ENCODE results near the gene SYT5. TPM values are rescaled to one million over a fixed set of nuclear protein-coding genes. Genes with fewer than 3 reads are reported as not detected.

Gene SYT5
- total RNA-seq, 4 donors from 2014 or later, result not detected

DNA sequence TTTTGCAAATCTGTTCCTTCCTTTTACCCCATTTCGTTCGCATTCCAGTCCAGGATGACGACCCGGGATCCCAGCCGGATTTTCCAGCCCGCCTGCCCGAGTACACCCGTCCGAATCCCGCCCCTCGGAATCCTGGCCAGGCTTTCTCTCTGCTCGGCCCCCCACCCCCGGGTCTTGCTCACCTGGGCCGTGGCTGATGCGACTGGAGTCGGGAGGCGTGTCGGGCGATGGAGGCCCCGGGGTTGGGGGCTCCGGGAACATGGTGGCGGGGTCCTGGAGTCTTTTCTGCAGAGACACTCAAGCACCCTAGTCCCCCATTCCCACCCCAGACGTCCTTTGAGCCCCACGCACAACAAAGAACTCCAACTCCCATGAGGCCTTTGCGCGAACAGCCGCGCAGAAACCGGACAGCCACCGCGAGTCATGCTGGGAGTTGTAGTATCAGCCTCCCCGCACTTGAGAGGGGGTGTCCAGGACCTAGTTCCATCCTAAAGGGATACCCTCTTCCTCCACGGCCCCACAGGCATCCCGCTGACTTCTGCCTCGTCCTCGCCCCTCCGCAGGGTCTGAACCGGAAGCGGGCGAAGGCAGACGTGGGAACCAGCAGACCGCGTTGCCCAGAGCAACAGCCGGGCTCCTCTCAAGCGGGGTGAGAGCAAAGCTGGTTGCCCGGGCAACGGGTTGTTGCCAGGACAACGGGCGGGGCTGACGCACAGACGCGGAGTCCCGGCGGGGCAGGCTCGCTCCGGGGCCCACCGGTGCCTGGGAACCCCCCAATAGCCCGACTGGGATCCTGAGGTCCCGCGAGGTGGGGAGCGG is 1.1 kb downstream of the SYT5 start:
- H3K27me3 ChIP-seq, result peaks cover 61% of the 10 kb centered on the region
- H3K9me3 ChIP-seq, result no peaks in the 10 kb centered on the region
- peaks cover 6 to 16% of the 10 kb centered on the region in 2 donors for H3K4me1 ChIP-seq
- no peak overlapping the region for H3K27ac ChIP-seq
- intact Hi-C loops (cut with DNase I), result no loop called here
- peak; percentile 28 to 48 for DNase-seq
- no peak overlapping the region for H3K4me3 ChIP-seq (replicated peaks in 1 of 3)
- TF ChIP-seq, protein P1, sequence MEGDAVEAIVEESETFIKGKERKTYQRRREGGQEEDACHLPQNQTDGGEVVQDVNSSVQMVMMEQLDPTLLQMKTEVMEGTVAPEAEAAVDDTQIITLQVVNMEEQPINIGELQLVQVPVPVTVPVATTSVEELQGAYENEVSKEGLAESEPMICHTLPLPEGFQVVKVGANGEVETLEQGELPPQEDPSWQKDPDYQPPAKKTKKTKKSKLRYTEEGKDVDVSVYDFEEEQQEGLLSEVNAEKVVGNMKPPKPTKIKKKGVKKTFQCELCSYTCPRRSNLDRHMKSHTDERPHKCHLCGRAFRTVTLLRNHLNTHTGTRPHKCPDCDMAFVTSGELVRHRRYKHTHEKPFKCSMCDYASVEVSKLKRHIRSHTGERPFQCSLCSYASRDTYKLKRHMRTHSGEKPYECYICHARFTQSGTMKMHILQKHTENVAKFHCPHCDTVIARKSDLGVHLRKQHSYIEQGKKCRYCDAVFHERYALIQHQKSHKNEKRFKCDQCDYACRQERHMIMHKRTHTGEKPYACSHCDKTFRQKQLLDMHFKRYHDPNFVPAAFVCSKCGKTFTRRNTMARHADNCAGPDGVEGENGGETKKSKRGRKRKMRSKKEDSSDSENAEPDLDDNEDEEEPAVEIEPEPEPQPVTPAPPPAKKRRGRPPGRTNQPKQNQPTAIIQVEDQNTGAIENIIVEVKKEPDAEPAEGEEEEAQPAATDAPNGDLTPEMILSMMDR (IDR thresholded peaks at IDR 0.05), result no peak
- no peak for TF ChIP-seq POLR2A (IDR thresholded peaks at IDR 0.05)
- no peaks in the 10 kb centered on the region for H3K36me3 ChIP-seq
- 4 to 7% methylated on average over 28 to 32 of the region's 61 CpGs for WGBS, 2 donors

DNA sequence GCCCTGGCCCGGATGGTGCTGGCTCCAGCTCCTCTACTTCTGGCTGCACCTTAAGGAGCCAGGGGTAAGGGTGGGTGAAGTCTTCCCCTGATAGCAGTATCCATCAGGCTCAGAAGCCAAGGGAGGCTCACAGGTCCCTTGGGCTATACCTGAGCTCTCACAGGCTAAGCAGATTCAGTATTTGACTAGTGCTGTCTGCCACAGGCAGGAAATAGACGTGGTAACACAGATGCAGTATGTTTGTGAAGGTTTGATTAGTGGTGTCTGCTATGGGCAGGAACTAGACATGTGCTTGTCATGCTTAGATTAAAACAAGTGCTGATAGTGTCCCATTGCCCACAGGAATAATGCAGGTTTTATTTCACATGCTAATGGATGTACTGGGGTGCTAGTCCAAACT is 4.0 kb downstream of the SYT5 start:
- Histone ChIP-seq H3K4me1 (peaks cover 11 to 27% of the 10 kb centered on the region in 2 donors), H3K9me3 (no peaks in the 10 kb centered on the region), H3K4me3 (replicated peaks in 1 of 3) (no peak overlapping the region), H3K27ac (no peak overlapping the region), H3K36me3 (no peaks in the 10 kb centered on the region), H3K27me3 (peaks cover 67% of the 10 kb centered on the region)
- TF ChIP-seq, protein P1 (IDR thresholded peaks at IDR 0.05), result no peak
- no peak for TF ChIP-seq POLR2A (IDR thresholded peaks at IDR 0.05)
- intact Hi-C loops (cut with DNase I), result no loop called here
- DNase-seq, result no peak
- WGBS, 2 donors, result 35 to 44% methylated on average over 2 of the region's 2 CpGs

DNA sequence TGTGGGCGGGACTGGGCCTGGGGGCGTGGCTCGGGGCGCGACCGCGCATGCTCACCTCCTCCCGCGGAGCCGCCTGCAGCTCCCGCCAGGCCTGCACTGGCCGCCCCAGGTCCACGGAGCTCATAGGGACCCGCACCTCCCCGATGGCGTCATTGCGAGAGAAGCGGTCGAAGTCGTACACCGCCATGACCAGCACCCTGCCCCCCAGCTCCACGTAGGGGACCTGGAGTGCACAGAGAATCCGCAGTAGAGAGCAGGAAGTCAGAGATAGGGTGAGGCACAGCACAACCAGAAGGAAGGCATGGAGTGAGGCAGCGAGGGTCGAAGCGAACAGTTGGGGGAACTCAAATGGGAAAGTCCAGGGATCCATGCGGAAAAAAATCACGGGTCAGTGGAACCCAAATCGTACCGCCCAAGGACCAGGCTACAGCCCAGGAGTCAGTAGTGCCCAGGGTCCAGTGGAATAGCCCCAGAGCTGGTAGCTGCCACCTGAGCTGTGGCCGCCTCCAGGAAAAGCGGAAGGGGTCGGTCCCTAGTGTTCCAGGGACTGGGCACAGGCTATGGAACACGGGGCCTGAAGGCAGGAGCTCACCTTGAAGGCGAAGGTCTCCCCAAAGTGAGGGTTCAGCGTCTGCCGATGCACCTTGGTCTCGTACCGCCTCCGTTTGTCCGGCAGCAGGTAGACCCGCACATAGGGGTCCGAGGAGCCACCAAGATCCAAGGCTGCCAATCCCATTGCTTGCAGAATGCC is 4.8 kb downstream of the SYT5 start:
- TF ChIP-seq, protein P1 (IDR thresholded peaks at IDR 0.05), result no peak
- no peak for TF ChIP-seq POLR2A (IDR thresholded peaks at IDR 0.05)
- peaks cover 11 to 27% of the 10 kb centered on the region in 2 donors for H3K4me1 ChIP-seq
- intact Hi-C loops (cut with DNase I), result no loop called here
- WGBS, 2 donors, result 55 to 65% methylated on average over 24 to 31 of the region's 43 CpGs
- no peaks in the 10 kb centered on the region for H3K9me3 ChIP-seq
- no peak overlapping the region for H3K4me3 ChIP-seq (replicated peaks in 1 of 3)
- no peak overlapping the region for H3K27ac ChIP-seq
- no peak for DNase-seq
- peaks cover 60% of the 10 kb centered on the region for H3K27me3 ChIP-seq
- H3K36me3 ChIP-seq, result no peaks in the 10 kb centered on the region

DNA sequence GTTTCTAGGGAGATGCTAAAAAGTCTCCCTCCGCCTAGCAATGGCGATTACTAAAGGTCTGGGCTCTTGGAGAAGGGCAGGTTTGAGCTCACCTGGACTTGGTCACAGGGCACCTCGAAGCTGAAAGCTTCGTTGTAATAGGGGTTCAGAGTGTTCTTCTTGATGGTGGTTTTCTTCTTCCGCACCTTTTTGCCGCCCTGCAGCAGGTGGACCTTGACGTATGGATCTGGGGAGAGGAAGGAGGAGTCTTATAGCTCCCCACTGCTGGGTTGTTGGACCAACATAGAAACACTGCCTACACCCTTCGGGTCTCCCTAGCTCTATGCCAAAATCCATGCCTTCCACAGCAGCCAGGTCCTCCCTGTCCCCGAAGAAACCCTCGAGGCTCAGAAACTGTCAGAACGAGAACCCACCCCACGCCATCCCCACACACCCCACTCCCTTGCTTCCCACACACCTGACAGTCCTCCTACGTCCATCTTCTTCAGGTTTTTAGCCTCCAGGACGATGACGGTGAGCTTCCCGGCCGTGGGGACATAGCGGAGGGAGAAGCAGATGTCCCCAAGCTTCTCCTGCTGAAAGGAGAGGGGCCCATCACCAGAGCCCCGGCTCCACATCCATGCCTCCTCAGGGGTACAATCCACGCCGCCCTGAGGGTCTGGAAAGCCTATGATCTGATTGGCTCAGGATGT is 5.5 kb downstream of the SYT5 start:
- peaks cover 11 to 20% of the 10 kb centered on the region in 2 donors for H3K4me1 ChIP-seq
- no peak for DNase-seq
- no peak overlapping the region for H3K4me3 ChIP-seq (replicated peaks in 1 of 3)
- WGBS, 2 donors, result 54 to 67% methylated on average over 19 of the region's 21 CpGs
- H3K27ac ChIP-seq, result no peak overlapping the region
- TF ChIP-seq, protein P1 (IDR thresholded peaks at IDR 0.05), result no peak
- TF ChIP-seq POLR2A (IDR thresholded peaks at IDR 0.05), result no peak
- peaks cover 63% of the 10 kb centered on the region for H3K27me3 ChIP-seq
- no peaks in the 10 kb centered on the region for H3K36me3 ChIP-seq
- no peaks in the 10 kb centered on the region for H3K9me3 ChIP-seq
- intact Hi-C loops (cut with DNase I), result no loop called here

Data from thyroid gland (tissue), 4 donors.